Activated CD4-positive, alpha-beta T cell treated with anti-CD3 and anti-CD28 coated beads for 36 hours (primary cell): ENCODE results near the gene STYX. TPM values are rescaled to one million over a fixed set of nuclear protein-coding genes. Genes with fewer than 3 reads are reported as not detected.
"Not testable (repeated sequence)": the region's sequence is repeated elsewhere in the genome, so short reads cannot be mapped to it uniquely, and the experiment has no call there.

Experiments used
- ATAC-seq: fragments of 200-7000 bp; cut with Tn5 transposase; one replicate; pipeline ENCODE4 v1.10.0; 2021; ENCODE audit warnings: mild to moderate bottlenecking, moderate library complexity
- CTCF ChIA-PET: fragments of 350-600 bp; sonication (Branson Sonifier 250); formaldehyde crosslinking; loops from one replicate; lab custom pipeline; 2021; ENCODE audit warnings: antibody characterized with exemption; lab: Charles Lee
- POLR2A ChIA-PET: fragments of 350-600 bp; sonication (Branson Sonifier 250); formaldehyde crosslinking; loops from one replicate; lab custom pipeline; 2021; ENCODE audit warnings: antibody characterized with exemption, inconsistent platforms; lab: Charles Lee
- DNase-seq: peaks from one replicate; pipeline ENCODE4 v3.0.0-alpha.2; 2020
- H3K27ac Mint-ChIP-seq: one replicate; pipeline ENCODE4 v1.8.0; 2021; ENCODE audit warnings: mixed read lengths
- H3K27me3 Mint-ChIP-seq: one replicate; pipeline ENCODE4 v1.8.0; 2021; ENCODE audit warnings: mixed read lengths
- H3K36me3 Mint-ChIP-seq: one replicate; pipeline ENCODE4 v1.8.0; 2021; ENCODE audit warnings: low read depth, mixed read lengths
- H3K4me1 Mint-ChIP-seq: one replicate; pipeline ENCODE4 v1.8.0; 2021; ENCODE audit warnings: mixed read lengths
- H3K4me3 Mint-ChIP-seq: one replicate; pipeline ENCODE4 v1.8.0; 2021; ENCODE audit warnings: mild to moderate bottlenecking, moderate library complexity, mixed read lengths
- H3K9me3 Mint-ChIP-seq: one replicate; pipeline ENCODE4 v1.8.0; 2021; ENCODE audit warnings: low read depth, mixed read lengths
- intact Hi-C, 2 experiments: fragments of 100-400 bp; cut with DNase I in 1 of 2; cut with micrococcal nuclease in 1 of 2; formaldehyde crosslinking; loops; one replicate each; pipeline versions ENCODE4 v1.14.2 to v1.15.1; 2022 to 2024; cut with DNase I, micrococcal nuclease
- total RNA-seq, 2 experiments: library from RNA; stranded (reverse); gene quantifications; one replicate each; pipeline ENCODE4 v1.2.3, GENCODE V29; 2021

STYX gene
- total RNA-seq, 2 experiments from 2014 or later, result 13.1 to 13.3 TPM

DNA sequence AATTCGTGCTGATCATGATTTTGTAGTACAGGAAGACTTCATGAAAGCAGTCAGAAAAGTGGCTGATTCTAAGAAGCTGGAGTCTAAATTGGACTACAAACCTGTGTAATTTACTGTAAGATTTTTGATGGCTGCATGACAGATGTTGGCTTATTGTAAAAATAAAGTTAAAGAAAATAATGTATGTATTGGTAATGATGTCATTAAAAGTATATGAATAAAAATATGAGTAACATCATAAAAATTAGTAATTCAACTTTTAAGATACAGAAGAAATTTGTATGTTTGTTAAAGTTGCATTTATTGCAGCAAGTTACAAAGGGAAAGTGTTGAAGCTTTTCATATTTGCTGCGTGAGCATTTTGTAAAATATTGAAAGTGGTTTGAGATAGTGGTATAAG lies 2.5 kb upstream of the STYX start:
- Mint-ChIP-seq H3K36me3 (peaks cover 31% of the 10 kb centered on the region), H3K4me1 (peaks cover 23% of the 10 kb centered on the region)
- POLR2A ChIA-PET, DNase-seq, H3K27ac Mint-ChIP-seq, ATAC-seq, H3K9me3 Mint-ChIP-seq, intact Hi-C loops, H3K27me3 Mint-ChIP-seq, H3K4me3 Mint-ChIP-seq: not testable (repeated sequence)
- CTCF ChIA-PET, result interaction anchor here (1.1 kb wide), 1 partner anchor 32 kb away, joined by 3 read pairs; the partner anchor contains the start of gene ERO1A

DNA sequence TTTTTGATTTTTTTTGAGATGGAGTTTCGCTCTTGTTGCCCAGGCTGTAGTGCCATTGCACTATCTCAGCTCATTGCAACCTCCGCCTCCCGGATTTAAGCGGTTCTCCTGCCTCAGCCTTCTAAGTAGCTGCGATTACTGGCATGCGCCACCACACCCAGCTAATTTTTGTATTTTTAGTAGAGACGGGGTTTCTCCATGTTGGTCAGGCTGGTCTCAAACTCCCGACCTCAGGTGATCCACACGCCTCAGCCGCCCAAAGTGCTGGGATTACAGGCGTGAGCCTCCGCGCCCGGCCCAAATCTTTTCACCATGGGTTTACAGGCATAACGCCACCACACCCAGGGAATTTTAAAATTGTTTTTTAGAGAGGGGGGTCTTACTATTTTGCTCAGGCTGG lies 931 bp upstream of the STYX start:
- H3K27ac Mint-ChIP-seq, H3K27me3 Mint-ChIP-seq, H3K9me3 Mint-ChIP-seq, H3K4me3 Mint-ChIP-seq, ATAC-seq, intact Hi-C loops, POLR2A ChIA-PET, DNase-seq: not testable (repeated sequence)
- peaks cover 26% of the 10 kb centered on the region for H3K4me1 Mint-ChIP-seq
- peaks cover 35% of the 10 kb centered on the region for H3K36me3 Mint-ChIP-seq
- CTCF ChIA-PET, result interaction anchor here (0.6 to 1.4 kb wide), 5 partner anchors 10 to 723 kb away, joined by 4 to 5 read pairs (median 4); no protein-coding TSS in a partner anchor

DNA sequence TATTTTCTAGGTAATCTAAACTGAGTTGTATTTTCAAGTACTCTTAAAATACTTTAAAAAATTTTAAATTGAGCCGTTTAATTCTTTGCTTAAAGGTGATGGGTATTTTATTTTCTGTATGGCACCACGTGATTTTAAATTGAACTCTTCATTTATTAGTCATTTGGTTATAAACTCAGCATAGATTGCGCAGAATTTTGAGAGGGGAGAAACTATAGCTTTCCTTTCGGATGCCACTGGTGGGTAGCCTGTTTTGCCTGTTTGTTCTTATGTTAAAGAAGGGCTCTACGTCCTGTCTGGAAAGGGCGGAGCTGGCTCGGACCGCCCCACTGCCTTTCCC lies 411 bp upstream of the STYX start:
- Mint-ChIP-seq H3K4me1 (peaks cover 30% of the 10 kb centered on the region), H3K27ac (peak overlapping the region; percentile 73), H3K36me3 (peaks cover 39% of the 10 kb centered on the region), H3K27me3 (no peaks in the 10 kb centered on the region), H3K4me3 (peak overlapping the region; percentile 93), H3K9me3 (peaks cover 2% of the 10 kb centered on the region)
- CTCF ChIA-PET, result interaction anchor here (0.6 to 1.4 kb wide), 6 partner anchors 10 to 723 kb away, joined by 3 to 5 read pairs (median 4); no protein-coding TSS in a partner anchor
- POLR2A ChIA-PET, result interaction anchor here (1.0 kb wide), 1 partner anchor 13 kb away, joined by 5 read pairs; no protein-coding TSS in a partner anchor
- ATAC-seq (no peak), DNase-seq (no peak)
- intact Hi-C loops, result no loop called here

DNA sequence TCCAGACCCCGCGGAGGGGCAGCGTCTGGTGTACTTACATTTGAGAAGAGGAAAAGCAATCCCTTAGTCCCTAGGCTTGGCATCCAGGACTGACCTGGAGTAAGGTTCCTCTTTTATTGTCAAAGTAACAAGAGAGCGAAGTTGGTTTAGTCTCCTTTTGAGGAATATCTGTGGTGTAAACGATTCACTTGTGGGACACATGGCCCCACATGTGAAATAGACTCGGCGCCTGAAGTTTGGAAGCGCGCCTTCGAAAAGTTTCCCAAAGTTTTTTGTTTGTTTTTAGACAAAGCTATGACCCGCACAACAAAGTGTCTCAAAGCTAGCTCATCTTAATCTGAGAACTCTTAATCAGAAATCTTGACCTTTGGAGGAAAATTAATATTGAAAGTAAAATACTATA lies 744 bp downstream of the STYX start:
- ChIA-PET CTCF (interaction anchor here (1.0 to 1.3 kb wide), 2 partner anchors 19 to 566 kb away, joined by 4 to 5 read pairs; no protein-coding TSS in a partner anchor), POLR2A (interaction anchor here (0.6 kb wide), 1 partner anchor 1891 kb away, joined by 5 read pairs; no protein-coding TSS in a partner anchor)
- peak overlapping the region; percentile 90 for H3K27ac Mint-ChIP-seq
- ATAC-seq (no peak), DNase-seq (no peak)
- H3K4me1 Mint-ChIP-seq, result peaks cover 38% of the 10 kb centered on the region
- H3K9me3 Mint-ChIP-seq, result peaks cover 2% of the 10 kb centered on the region
- H3K36me3 Mint-ChIP-seq, result peaks cover 34% of the 10 kb centered on the region
- no peaks in the 10 kb centered on the region for H3K27me3 Mint-ChIP-seq
- intact Hi-C loops, result loop anchor here (1.0 kb wide), 7 partner anchors 8 to 423 kb away; partner anchors contain the start of genes GNPNAT1 (in 2 of the 2), GPR137C (in 2 of the 2), PSMC6 (in 2 of the 2) and TXNDC16 (in 2 of the 2)
- H3K4me3 Mint-ChIP-seq, result peak overlapping the region; percentile 93

DNA sequence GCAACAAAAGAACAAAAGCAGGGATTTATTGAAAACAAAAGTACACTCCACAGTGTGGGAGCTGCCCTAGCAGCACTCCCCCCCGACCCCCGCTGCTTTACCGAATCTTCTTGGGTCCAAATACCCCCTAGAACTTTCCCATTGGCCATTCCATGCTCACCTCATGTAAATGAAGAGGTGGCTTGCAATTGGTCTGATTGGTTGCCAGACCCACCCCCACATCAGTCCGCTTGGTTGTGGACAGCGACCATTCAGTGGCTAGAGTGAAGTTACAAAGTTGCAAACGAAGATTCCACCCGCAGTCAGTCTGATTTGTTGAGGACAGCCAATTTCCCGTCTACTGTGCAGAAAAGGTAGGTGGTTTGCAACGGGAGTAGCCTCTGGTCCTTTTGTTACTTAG lies 3.9 kb downstream of the STYX start:
- Mint-ChIP-seq H3K4me1 (peaks cover 66% of the 10 kb centered on the region), H3K27ac (no peak overlapping the region), H3K9me3 (peaks cover 2% of the 10 kb centered on the region), H3K27me3 (no peaks in the 10 kb centered on the region), H3K4me3 (no peak overlapping the region), H3K36me3 (peaks cover 36% of the 10 kb centered on the region)
- intact Hi-C loops, result no loop called here
- ChIA-PET POLR2A (no interaction called here), CTCF (interaction anchor here (1.4 kb wide), 1 partner anchor 11 kb away, joined by 4 read pairs; no protein-coding TSS in a partner anchor)
- DNase-seq (no peak), ATAC-seq (no peak)

DNA sequence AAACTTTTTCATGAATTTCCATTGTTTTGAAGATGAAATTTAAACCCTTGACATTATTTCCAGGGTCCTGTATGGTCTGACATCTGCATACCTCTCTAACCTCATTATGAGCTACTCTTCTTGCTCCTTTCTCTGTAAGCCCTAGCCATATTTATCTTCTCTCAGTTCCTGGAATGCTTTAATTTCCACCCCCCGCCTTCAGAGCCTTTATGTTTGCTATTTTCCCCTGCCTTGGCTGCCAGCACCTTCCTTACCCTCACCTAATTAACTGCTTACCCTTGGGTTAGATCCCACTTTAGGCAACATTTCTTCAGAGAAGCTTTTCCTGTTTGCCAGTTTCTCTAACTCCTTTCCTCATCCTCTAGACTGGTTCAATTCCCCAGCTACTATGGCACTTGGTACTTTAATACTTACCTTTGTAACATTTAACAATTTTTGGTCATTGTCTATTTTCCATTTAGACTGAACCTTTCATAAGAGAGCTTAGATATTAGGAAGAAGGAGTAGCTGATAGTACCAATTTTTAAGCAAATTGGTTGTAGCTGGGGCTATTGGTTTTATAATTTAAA lies 6.0 kb downstream of the STYX start:
- POLR2A ChIA-PET, result interaction anchor here (1.2 kb wide), 1 partner anchor 24 kb away, joined by 4 read pairs; no protein-coding TSS in a partner anchor
- DNase-seq, result no peak
- intact Hi-C loops, result no loop called here
- H3K9me3 Mint-ChIP-seq, result peaks cover 2% of the 10 kb centered on the region
- no peak overlapping the region for H3K4me3 Mint-ChIP-seq
- ATAC-seq, result no peak
- H3K36me3 Mint-ChIP-seq, result peaks cover 39% of the 10 kb centered on the region
- peaks cover 72% of the 10 kb centered on the region for H3K4me1 Mint-ChIP-seq
- no peaks in the 10 kb centered on the region for H3K27me3 Mint-ChIP-seq
- H3K27ac Mint-ChIP-seq, result peak overlapping the region; percentile 40
- CTCF ChIA-PET, result interaction anchor here (1.1 to 1.7 kb wide), 2 partner anchors 11 to 39 kb away, joined by 3 to 8 read pairs; no protein-coding TSS in a partner anchor

DNA sequence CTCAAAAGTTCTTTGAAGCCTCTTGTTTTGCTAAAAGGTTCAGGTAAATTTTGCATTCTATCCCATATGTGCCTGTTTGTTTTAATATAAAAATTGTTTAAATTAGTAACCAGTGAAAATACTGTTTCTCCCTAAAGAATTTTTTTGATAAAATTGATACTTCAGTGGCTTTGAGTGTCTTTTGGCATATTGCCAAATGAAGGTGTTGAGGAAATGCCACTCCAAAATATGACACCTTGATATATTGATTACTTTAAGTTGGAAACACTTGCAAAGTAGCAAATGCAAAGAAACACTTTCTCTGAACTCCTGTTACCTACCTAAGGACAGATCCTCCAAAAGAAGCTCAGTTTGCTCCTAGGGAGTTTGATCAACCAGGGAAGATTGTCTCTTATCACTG lies 8.4 kb downstream of the STYX start:
- no peak for ATAC-seq
- H3K27ac Mint-ChIP-seq, result peak overlapping the region; percentile 15
- no peak overlapping the region for H3K4me3 Mint-ChIP-seq
- H3K27me3 Mint-ChIP-seq, result no peaks in the 10 kb centered on the region
- H3K4me1 Mint-ChIP-seq, result peaks cover 76% of the 10 kb centered on the region
- no peak for DNase-seq
- peaks cover 27% of the 10 kb centered on the region for H3K36me3 Mint-ChIP-seq
- ChIA-PET POLR2A (no interaction called here), CTCF (no interaction called here)
- intact Hi-C loops, result loop anchor here in 1 of 2 experiments (1.0 kb wide), 1 partner anchor 8 kb away; the partner anchor contains the start of gene STYX
- H3K9me3 Mint-ChIP-seq, result peaks cover 2% of the 10 kb centered on the region

DNA sequence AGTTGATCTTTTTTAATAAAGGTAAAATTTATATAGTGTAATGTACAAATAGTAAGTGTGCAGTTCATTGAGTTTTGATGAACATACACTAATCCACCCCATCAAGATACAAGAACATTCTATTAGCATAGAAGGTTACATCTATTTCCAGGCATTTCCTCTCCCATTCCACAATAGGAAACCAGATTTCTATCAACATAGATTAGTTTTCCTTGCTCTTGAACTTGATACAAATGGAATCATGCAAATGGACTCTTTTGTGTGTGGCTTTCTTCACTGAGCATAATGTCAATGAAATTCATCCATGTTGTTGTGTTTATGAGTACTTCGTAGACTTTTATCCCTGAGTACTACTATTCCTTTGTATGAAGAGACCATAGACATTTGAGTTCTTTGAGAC lies 10.8 kb downstream of the STYX start:
- CTCF ChIA-PET, result interaction anchor here (0.7 kb wide), 1 partner anchor 186 kb away, joined by 3 read pairs; no protein-coding TSS in a partner anchor
- intact Hi-C loops, result no loop called here

GRCh38 chr14:52741865-52742264 lies 11.9 kb downstream of the STYX start:
- no peaks in the 10 kb centered on the region for H3K27me3 Mint-ChIP-seq
- intact Hi-C loops, result loop anchor here (1.0 to 2.0 kb wide), 3 partner anchors 12 to 49 kb away; partner anchors contain the start of genes STYX (in 2 of the 2), ERO1A (in 1 of the 2) and GNPNAT1 (in 1 of the 2)
- no peak for ATAC-seq
- CTCF ChIA-PET, result interaction anchor here (0.6 to 1.0 kb wide), 5 partner anchors 12 to 351 kb away, joined by 3 to 5 read pairs (median 4); no protein-coding TSS in a partner anchor
- peaks cover 25% of the 10 kb centered on the region for H3K36me3 Mint-ChIP-seq
- DNase-seq, result no peak
- peak overlapping the region; percentile 72 for H3K4me3 Mint-ChIP-seq
- peaks cover 65% of the 10 kb centered on the region for H3K4me1 Mint-ChIP-seq
- H3K9me3 Mint-ChIP-seq, result no peaks in the 10 kb centered on the region
- peak overlapping the region; percentile 95 for H3K27ac Mint-ChIP-seq
- POLR2A ChIA-PET, result interaction anchor here (0.6 to 1.3 kb wide), 3 partner anchors 12 to 20 kb away, joined by 3 to 7 read pairs (median 5); partner anchors contain the start of gene STYX

More for the DNA sequence above, 10.8 kb downstream of the STYX start:
- POLR2A ChIA-PET, result no interaction called here
- peak overlapping the region; percentile 84 for H3K27ac Mint-ChIP-seq
- H3K27me3 Mint-ChIP-seq, result no peaks in the 10 kb centered on the region
- H3K36me3 Mint-ChIP-seq, result peaks cover 20% of the 10 kb centered on the region
- H3K4me3 Mint-ChIP-seq, result no peak overlapping the region
- no peaks in the 10 kb centered on the region for H3K9me3 Mint-ChIP-seq
- no peak for DNase-seq
- H3K4me1 Mint-ChIP-seq, result peaks cover 76% of the 10 kb centered on the region
- no peak for ATAC-seq

DNA sequence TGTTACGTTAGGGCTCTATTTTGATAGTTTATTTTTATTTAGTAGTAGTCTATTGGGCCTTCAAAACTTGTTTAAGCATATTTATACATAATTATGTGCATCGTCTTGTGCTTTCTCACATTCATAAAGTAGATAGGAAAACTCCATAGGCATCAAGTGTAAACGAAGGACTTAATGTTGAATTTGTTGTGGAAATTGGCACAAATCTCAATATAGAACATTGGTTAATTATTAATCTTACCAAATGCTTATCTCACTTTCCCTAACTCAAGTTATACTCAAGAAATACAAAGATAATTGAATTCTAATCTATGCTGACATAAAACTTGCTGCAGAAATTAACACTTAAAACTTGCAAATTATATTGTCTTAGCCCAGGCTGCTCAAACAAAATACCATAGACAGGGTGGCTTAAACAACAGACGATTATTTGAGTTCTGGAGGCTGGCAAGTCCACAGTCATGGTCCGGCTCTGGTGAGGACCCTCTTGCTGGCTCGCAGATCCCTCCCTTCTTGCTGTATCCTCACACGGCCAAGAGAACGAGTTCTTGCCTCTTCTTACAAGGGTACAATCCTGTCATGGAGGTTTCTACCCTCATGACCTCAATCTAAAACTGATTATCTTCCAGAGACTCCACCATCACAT lies 18.8 kb downstream of the STYX start:
- intact Hi-C loops, result no loop called here
- H3K27me3 Mint-ChIP-seq, result no peaks in the 10 kb centered on the region
- ATAC-seq (no peak), DNase-seq (no peak)
- peaks cover 25% of the 10 kb centered on the region for H3K36me3 Mint-ChIP-seq
- H3K9me3 Mint-ChIP-seq, result no peaks in the 10 kb centered on the region
- no peak overlapping the region for H3K27ac Mint-ChIP-seq
- ChIA-PET POLR2A (no interaction called here), CTCF (no interaction called here)
- no peak overlapping the region for H3K4me3 Mint-ChIP-seq
- peaks cover 19% of the 10 kb centered on the region for H3K4me1 Mint-ChIP-seq

GRCh38 chr14:52755607-52756316 lies 25.8 kb downstream of the STYX start:
- intact Hi-C loops, result no loop called here
- Mint-ChIP-seq H3K9me3 (no peaks in the 10 kb centered on the region), H3K27ac (no peak overlapping the region), H3K27me3 (no peaks in the 10 kb centered on the region), H3K4me1 (peaks cover 2% of the 10 kb centered on the region), H3K4me3 (no peak overlapping the region), H3K36me3 (peaks cover 14% of the 10 kb centered on the region)
- ATAC-seq (no peak), DNase-seq (no peak)
- CTCF ChIA-PET, result interaction anchor here (0.6 to 1.3 kb wide), 4 partner anchors 18 to 1811 kb away, joined by 3 to 5 read pairs (median 4); partner anchors contain the start of gene PYGL
- POLR2A ChIA-PET, result no interaction called here
